Heart right ventricle (tissue), 16 donors: ENCODE measurements around the gene AAK1. TPM values are rescaled to one million over a fixed set of nuclear protein-coding genes. Genes with fewer than 3 reads are reported as not detected.
A peak's percentile ranks its signal among the peaks of the same experiment; 100 is the strongest.

ENCODE experiments used
- ATAC-seq, 8 donors: fragments of 200-7000 bp; cut with Tn5 transposase; one replicate each; pipeline ENCODE4 v1.9.1; 2020; ENCODE audit warnings: mild to moderate bottlenecking in 8 of 8, moderate library complexity in 8 of 8, moderate number of reproducible peaks in 1 of 8
- DNase-seq, 2 donors: peaks; one replicate each; pipeline ENCODE4 v3.0.0-alpha.2; 2020
- H3K27ac ChIP-seq, 10 donors: fragments of 200-600 bp; sonication (generic) in 2 of 10; one replicate each; pipeline versions ENCODE4 v1.5.0 to v1.8.0; 2020 to 2022; ENCODE audit warnings: mild to moderate bottlenecking in 3 of 10
- H3K27me3 ChIP-seq, 7 donors: fragments of 200-600 bp; one replicate each; pipeline ENCODE4 v1.8.0; 2021 to 2022; ENCODE audit warnings: mild to moderate bottlenecking in 2 of 7
- H3K36me3 ChIP-seq, 9 donors: fragments of 200-600 bp; sonication (generic) in 1 of 9; one replicate each; pipeline versions ENCODE4 v1.5.0 to v1.8.0; 2020 to 2022; ENCODE audit warnings: mild to moderate bottlenecking in 2 of 9
- H3K4me1 ChIP-seq, 9 donors: fragments of 200-600 bp; sonication (generic) in 1 of 9; one replicate each; pipeline versions ENCODE4 v1.5.0 to v1.8.0; 2020 to 2022; ENCODE audit warnings: mild to moderate bottlenecking in 4 of 9
- H3K4me3 ChIP-seq, 10 donors: fragments of 200-600 bp; sonication (generic) in 2 of 10; one replicate each; pipeline versions ENCODE4 v1.5.0 to v1.8.0; 2020 to 2022; ENCODE audit warnings: mild to moderate bottlenecking in 7 of 10, moderate library complexity in 2 of 10
- H3K9me3 ChIP-seq, 11 donors: fragments of 200-600 bp in 10 of 11; sonication (generic) in 2 of 11; one replicate each; pipeline versions ENCODE4 v1.5.0 to v1.8.0; 2013 to 2022; ENCODE audit warnings: mild to moderate bottlenecking in 2 of 11, control low read depth in 1 of 11, moderate library complexity in 1 of 11
- CTCF ChIP-seq, 9 donors: fragments of 200-600 bp; sonication (generic) in 2 of 9; IDR thresholded peaks; one replicate each; pipeline versions ENCODE4 v1.5.0 to v1.8.0; 2021 to 2022; ENCODE audit warnings: antibody characterized with exemption in 9 of 9, mild to moderate bottlenecking in 5 of 9, moderate library complexity in 1 of 9
- WGBS, 2 donors: extraction: QIAGEN DNeasy Blood & Tissue Kit; methylation state at CpG; one replicate each; pipeline ENCODE4 v1.1.7; 2013; ENCODE audit warnings: inconsistent platforms in 1 of 2; 5-methylcytosine and 5-hydroxymethylcytosine counted together
- intact Hi-C, 10 donors: fragments of 100-400 bp; cut with DNase I; formaldehyde crosslinking; loops; one replicate each; pipeline versions ENCODE4 v1.11.1 to v1.14.2; 2022
- polyA plus RNA-seq, 2 donors: library from polyadenylated mRNA; stranded (reverse); fragments of 200-250 nt; gene quantifications; one replicate each; pipeline ENCODE4 v1.2.3, GENCODE V29; 2013
- total RNA-seq, 10 donors: library from RNA; stranded (reverse); fragmentation: NEBNext Ultra II Directional in 3 of 10; extraction: Animal tissue kit (Norgen Biotek cat#: 25700) in 3 of 10; gene quantifications; one replicate each; pipeline versions ENCODE4 v1.2.1 to v1.2.4, GENCODE V29; 2021 to 2023
- donor health status: Arrhythmogenic right ventricular cardiomyopathy.
- donor health status: ischemic (EF 13 %, LVEDD 7.1; RV severe dilation, severe dysfunction).
- donor health status: healthy with polysubstance abuse.
- donor health status: DM: no; HTN: yes; CAD: no.
- donor health status: DM: no; HTN: no; CAD: no.
- donor health status: ischemic (EF 25% LVEDD 6.9; RV normal size, moderate dysfunction).
- donor health status: ischemic (EF 25% LVEDD 5.7; RV mildly dilated, moderate dysfunction).
- donor health status: healthy.
- donor health status: DM: yes; HTN: yes; CAD: no.
- donor health status: Ischemic cardiomyopathy.
- donor health status: ischemic (EF 35%, LVEDD 5.7; RV mildly dilated, moderate dysfunction).
- donor health status: nonischemic (EF 11% LVEDD 7.7; RV severe dilation, severe dysfunction).
- donor health status: DM: yes; HTN: yes; CAD: no.
- donor health status: PGD.
- donor health status: ischemic (EF 29% LVEDD 5.4; RV normal size, mild dysfunction).
- donor health status: nonischemic (EF 23%, LVEDD 6.1; RV moderate dilation, normal function).

The AAK1 gene
- total and polyA plus RNA-seq, 12 donors: 10.1 to 148 (median 116) TPM

- Histone ChIP-seq H3K9me3 (peaks cover 0 to 7% (median 0%) of the 10 kb centered on the region in 11 donors), H3K27ac (peak overlapping the region in 1 of 10 donors; percentile 54), H3K27me3 (no peaks in the 10 kb centered on the region), H3K4me3 (no peak overlapping the region), H3K36me3 (peaks cover 0 to 13% (median 0%) of the 10 kb centered on the region in 9 donors), H3K4me1 (peaks cover 5 to 83% (median 64%) of the 10 kb centered on the region in 9 donors)
- TF ChIP-seq CTCF (IDR thresholded peaks at IDR 0.05): no peak
- no peak for DNase-seq
- 47 to 82% methylated on average over 1 of the region's 1 CpG for WGBS, 2 donors
- ATAC-seq: peak in 1 of 8 donors; percentile 21
- intact Hi-C loops: no loop called here
Measured at GRCh38 chr2:69604836-69605235, 38.7 kb downstream of the AAK1 start.

DNA sequence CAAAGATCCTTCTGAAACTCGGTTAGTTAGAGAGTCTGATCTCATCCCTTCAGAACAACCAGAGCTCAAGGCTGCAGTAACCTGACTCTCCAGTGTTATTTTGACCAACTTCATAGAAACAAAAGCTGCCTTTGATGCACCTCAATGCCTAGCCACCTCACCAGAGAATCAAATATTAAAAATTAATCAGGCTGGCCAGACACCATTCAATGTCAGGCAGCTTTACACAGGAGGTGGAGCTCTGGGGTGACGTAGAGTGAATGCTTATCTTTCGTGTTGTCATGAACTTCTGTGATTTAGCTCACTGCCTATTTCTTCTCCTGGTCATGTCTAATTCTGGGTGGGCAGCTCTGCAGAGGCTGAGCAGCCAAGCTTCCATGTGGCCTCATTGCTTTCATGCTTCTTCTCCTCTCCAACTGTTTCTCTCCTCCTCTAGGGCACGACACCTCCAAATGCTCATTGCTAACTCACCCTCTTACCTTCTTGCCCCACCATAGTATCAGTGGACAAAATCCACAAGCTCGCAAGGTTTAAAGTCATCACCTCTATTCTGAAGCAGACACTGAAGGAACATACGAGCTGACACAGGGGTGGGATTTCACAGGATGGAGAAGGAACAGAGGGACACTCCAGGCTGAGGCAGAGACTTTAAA is 39.4 kb downstream of the AAK1 start:
- 60 to 67% methylated on average over 6 of the region's 6 CpGs for WGBS, 2 donors
- H3K4me1 ChIP-seq: peaks cover 5 to 83% (median 64%) of the 10 kb centered on the region in 9 donors
- peaks cover 0 to 16% (median 0%) of the 10 kb centered on the region in 9 donors for H3K36me3 ChIP-seq
- no peaks in the 10 kb centered on the region for H3K27me3 ChIP-seq
- no peak for TF ChIP-seq CTCF (IDR thresholded peaks at IDR 0.05)
- peaks cover 0 to 5% (median 0%) of the 10 kb centered on the region in 11 donors for H3K9me3 ChIP-seq
- H3K4me3 ChIP-seq: no peak overlapping the region
- peak overlapping the region in 5 of 10 donors; percentile 8 to 54 (median 29) for H3K27ac ChIP-seq
- intact Hi-C loops: no loop called here
- ATAC-seq (peak in 5 of 8 donors; percentile 16 to 43 (median 25)), DNase-seq (no peak)

- intact Hi-C loops: no loop called here
- Histone ChIP-seq H3K4me1 (peaks cover 5 to 77% (median 60%) of the 10 kb centered on the region in 9 donors), H3K4me3 (no peak overlapping the region), H3K27me3 (no peaks in the 10 kb centered on the region), H3K9me3 (peaks cover 0 to 5% (median 0%) of the 10 kb centered on the region in 11 donors), H3K36me3 (peaks cover 0 to 16% (median 0%) of the 10 kb centered on the region in 9 donors), H3K27ac (peak overlapping the region in 4 of 10 donors; percentile 8 to 54 (median 23))
- 69 to 72% methylated on average over 4 of the region's 4 CpGs for WGBS, 2 donors
- ATAC-seq (no peak), DNase-seq (no peak)
- no peak for TF ChIP-seq CTCF (IDR thresholded peaks at IDR 0.05)
Measured at GRCh38 chr2:69603146-69603743, 40.3 kb downstream of the AAK1 start.

DNA sequence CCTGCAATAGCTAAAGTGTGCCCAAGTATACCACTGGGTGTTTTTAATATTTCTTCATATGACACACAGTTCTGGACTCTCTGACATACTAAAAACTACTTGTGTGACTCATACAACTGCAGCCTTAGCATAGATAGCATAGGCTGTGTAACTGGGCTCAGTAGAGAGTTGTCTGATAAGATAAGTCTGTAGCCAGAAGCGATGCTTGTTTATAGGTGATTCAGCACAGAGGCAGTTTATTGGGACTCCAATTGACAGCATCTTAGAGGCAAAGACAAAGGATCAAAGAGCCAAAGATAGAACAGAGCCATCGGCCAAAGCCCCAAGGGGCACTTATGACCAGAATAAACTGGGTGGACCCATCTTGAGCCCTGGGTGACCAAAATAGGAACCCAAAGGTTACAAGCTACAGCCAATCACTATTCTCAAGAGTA is 42.3 kb downstream of the AAK1 start:
- intact Hi-C loops: no loop called here
- no peak for TF ChIP-seq CTCF (IDR thresholded peaks at IDR 0.05)
- Histone ChIP-seq H3K27me3 (no peaks in the 10 kb centered on the region), H3K4me3 (no peak overlapping the region), H3K36me3 (peaks cover 0 to 16% (median 0%) of the 10 kb centered on the region in 9 donors), H3K9me3 (peaks cover 0 to 5% (median 0%) of the 10 kb centered on the region in 11 donors), H3K27ac (peak overlapping the region; percentile 11 to 63 (median 28)), H3K4me1 (peaks cover 3 to 67% (median 41%) of the 10 kb centered on the region in 9 donors)
- DNase-seq: no peak
- 27 to 49% methylated on average over 2 of the region's 2 CpGs for WGBS, 2 donors
- peak; percentile 28 to 92 (median 64) for ATAC-seq
